ENCODE results near the gene ADAMTS13.

The ADAMTS13 gene

GRCh38 chr9:133454943-133455673 is 32.9 kb downstream of the ADAMTS13 start:
- no peak for DNase-seq (ENCODE audit: low spot score)

- no peak for DNase-seq (ENCODE audit: low spot score)
Measured at GRCh38 chr9:133455936-133456335, 33.8 kb downstream of the ADAMTS13 start.

- DNase-seq (ENCODE audit: low spot score): no peak
Measured at GRCh38 chr9:133456409-133456808, 34.2 kb downstream of the ADAMTS13 start.

GRCh38 chr9:133457233-133457632 is 35.1 kb downstream of the ADAMTS13 start:
- no peak for DNase-seq (ENCODE audit: low spot score)

GRCh38 chr9:133457748-133458147 is 35.6 kb downstream of the ADAMTS13 start:
- DNase-seq (ENCODE audit: low spot score): no peak

GRCh38 chr9:133458643-133459312 is 36.6 kb downstream of the ADAMTS13 start:
- no peak for DNase-seq (ENCODE audit: low spot score)

- peak; percentile 97 for DNase-seq (ENCODE audit: low spot score)
Measured at GRCh38 chr9:133459476-133460404, 37.6 kb downstream of the ADAMTS13 start, which contains the start of gene CACFD1. Gene CACFD1, plus strand, starts transcription at chr9:133459978. Its CDS starts 89 bp downstream, at chr9:133460067.

- no peak for DNase-seq (ENCODE audit: low spot score)
Measured at GRCh38 chr9:133460405-133461175, 38.4 kb downstream of the ADAMTS13 start.

GRCh38 chr9:133461975-133462374 is 39.8 kb downstream of the ADAMTS13 start:
- DNase-seq (ENCODE audit: low spot score): no peak

- no peak for DNase-seq (ENCODE audit: low spot score)
Measured at GRCh38 chr9:133463234-133463863, 41.2 kb downstream of the ADAMTS13 start.

GRCh38 chr9:133463864-133464615 is 41.9 kb downstream of the ADAMTS13 start:
- DNase-seq (ENCODE audit: low spot score): no peak

- DNase-seq (ENCODE audit: low spot score): no peak
Measured at GRCh38 chr9:133464638-133465037, 42.5 kb downstream of the ADAMTS13 start.

GRCh38 chr9:133465984-133466383 is 43.8 kb downstream of the ADAMTS13 start:
- no peak for DNase-seq (ENCODE audit: low spot score)

GRCh38 chr9:133467101-133467500 is 44.9 kb downstream of the ADAMTS13 start:
- no peak for DNase-seq (ENCODE audit: low spot score)

GRCh38 chr9:133468374-133468773 is 46.2 kb downstream of the ADAMTS13 start:
- no peak for DNase-seq (ENCODE audit: low spot score)

- no peak for DNase-seq (ENCODE audit: low spot score)
Measured at GRCh38 chr9:133468777-133469421, 46.7 kb downstream of the ADAMTS13 start.

GRCh38 chr9:133470427-133470924 is 48.3 kb downstream of the ADAMTS13 start:
- DNase-seq (ENCODE audit: low spot score): no peak

GRCh38 chr9:133470988-133471387 is 48.8 kb downstream of the ADAMTS13 start:
- no peak for DNase-seq (ENCODE audit: low spot score)

- DNase-seq (ENCODE audit: low spot score): no peak
Measured at GRCh38 chr9:133471551-133472276, 49.5 kb downstream of the ADAMTS13 start.

Data from left forelimb (tissue), 1 donor.